B cell (primary cell): Measurements from ENCODE around the gene NFIB. TPM values are rescaled to one million over a fixed set of nuclear protein-coding genes. Genes with fewer than 3 reads are reported as not detected.

Source experiments
- ATAC-seq: fragments of 200-7000 bp; cut with Tn5 transposase; one replicate; pipeline ENCODE4 v1.10.0; 2021; ENCODE audit warnings: low read depth, mild to moderate bottlenecking, moderate number of reproducible peaks, moderate library complexity
- CTCF ChIA-PET: fragments of 350-600 bp; sonication (Branson Sonifier 250); formaldehyde crosslinking; loops from one replicate; lab custom pipeline; 2021; ENCODE audit warnings: antibody characterized with exemption, inconsistent platforms; lab: Charles Lee
- POLR2A ChIA-PET: fragments of 350-600 bp; sonication (Branson Sonifier 250); formaldehyde crosslinking; loops from one replicate; lab custom pipeline; 2021; ENCODE audit warnings: antibody characterized with exemption; lab: Charles Lee
- DNase-seq: peaks from one replicate; pipeline ENCODE4 v3.0.0; 2013
- H2AFZ ChIP-seq: 2 replicates; pipeline ENCODE4 v1.6.1; 2012; ENCODE audit warnings: mild to moderate bottlenecking, low read depth, low read length; ENCODE audit not compliant: insufficient read depth, poor library complexity, severe bottlenecking
- H3K27ac ChIP-seq, 2 donors: 1 replicate in 1 of 2; 2 replicates in 1 of 2; pipeline ENCODE4 v1.5.1; 2012 to 2013; ENCODE audit warnings: low read length in 2 of 2, mild to moderate bottlenecking in 2 of 2, moderate library complexity in 1 of 2
- H3K27me3 ChIP-seq, 4 experiments: fragments of 200-600 bp in 1 of 4; sonication (generic) in 1 of 4; replicated peaks in 1 of 4; 1 replicate in 2 of 4; 2 replicates in 2 of 4; pipeline versions ENCODE4 v1.6.1 to v1.7.0; 2013 to 2016; ENCODE audit warnings: low read length in 3 of 4, mild to moderate bottlenecking in 2 of 4, mixed read lengths in 1 of 4, moderate library complexity in 1 of 4; ENCODE audit not compliant: insufficient read depth in 4 of 4, control insufficient read depth in 3 of 4; ENCODE audit errors: control extremely low read depth in 1 of 4
- H3K36me3 ChIP-seq, 2 experiments: replicated peaks in 1 of 2; 1 replicate in 1 of 2; 2 replicates in 1 of 2; pipeline versions ENCODE4 v1.6.1 to v1.7.1; 2013; ENCODE audit warnings: low read length in 1 of 2; ENCODE audit not compliant: insufficient read depth in 2 of 2, control insufficient read depth in 1 of 2; ENCODE audit errors: control extremely low read depth in 1 of 2, extremely low read depth in 1 of 2
- H3K4me1 ChIP-seq, 2 donors: fragments of 200-600 bp in 1 of 2; sonication (generic) in 1 of 2; 1 replicate in 1 of 2; 2 replicates in 1 of 2; pipeline versions ENCODE4 v1.5.1 to v1.6.1; 2013 to 2017; ENCODE audit warnings: low read length in 2 of 2; ENCODE audit not compliant: control insufficient read depth in 2 of 2, insufficient read depth in 2 of 2
- H3K4me2 ChIP-seq: replicated peaks from 2 replicates; pipeline ENCODE3; 2012; ENCODE audit warnings: mild to moderate bottlenecking, low read depth, low read length; ENCODE audit not compliant: poor library complexity, severe bottlenecking
- H3K4me3 ChIP-seq, 5 experiments: fragments of 200-600 bp in 1 of 5; sonication (generic) in 1 of 5; 1 replicate in 3 of 5; 2 replicates in 2 of 5; pipeline versions ENCODE4 v1.5.1 to v1.7.0; 2011 to 2016; ENCODE audit warnings: low read length in 4 of 5, mild to moderate bottlenecking in 4 of 5, low read depth in 2 of 5, control low read depth in 1 of 5, moderate library complexity in 1 of 5; ENCODE audit not compliant: insufficient read depth in 1 of 5; ENCODE audit errors: control extremely low read depth in 1 of 5, extremely low read depth in 1 of 5
- H3K79me2 ChIP-seq: fragments of 200-600 bp; sonication (generic); one replicate; pipeline ENCODE4 v1.6.0; 2016; ENCODE audit warnings: low read length; ENCODE audit not compliant: control insufficient read depth, insufficient read depth
- H3K9ac ChIP-seq: fragments of 200-600 bp; sonication (generic); 2 replicates; pipeline ENCODE4 v1.6.1; 2017; ENCODE audit warnings: mild to moderate bottlenecking, low read length, moderate library complexity
- H3K9me3 ChIP-seq, 3 donors: one replicate each; pipeline versions ENCODE4 v1.6.1 to v1.7.1; 2013; ENCODE audit warnings: low read length in 2 of 3; ENCODE audit not compliant: control insufficient read depth in 2 of 3, insufficient read depth in 1 of 3; ENCODE audit errors: control extremely low read depth in 1 of 3
- H4K20me1 ChIP-seq: 2 replicates; pipeline ENCODE4 v1.6.0; 2012; ENCODE audit warnings: mild to moderate bottlenecking, low read length; ENCODE audit not compliant: insufficient read depth, control insufficient read depth, poor library complexity, severe bottlenecking
- H3K27ac Mint-ChIP-seq: one replicate; pipeline ENCODE4 v1.8.0; 2021; ENCODE audit warnings: mixed read lengths
- H3K27me3 Mint-ChIP-seq: one replicate; pipeline ENCODE4 v1.8.0; 2021; ENCODE audit warnings: mixed read lengths
- H3K4me1 Mint-ChIP-seq: one replicate; pipeline ENCODE4 v1.8.0; 2021; ENCODE audit warnings: mixed read lengths
- H3K4me3 Mint-ChIP-seq: one replicate; pipeline ENCODE4 v1.8.0; 2021; ENCODE audit warnings: mixed read lengths
- H3K9me3 Mint-ChIP-seq: one replicate; pipeline ENCODE4 v1.8.0; 2022; ENCODE audit warnings: mixed read lengths; ENCODE audit not compliant: insufficient read depth
- EZH2 ChIP-seq: IDR thresholded peaks from 2 replicates; pipeline ENCODE4 v1.6.1; 2012; ENCODE audit warnings: borderline replicate concordance, low read depth, mild to moderate bottlenecking, moderate library complexity, low read length; ENCODE audit not compliant: insufficient read depth, poor library complexity, severe bottlenecking
- WGBS: methylation state at CpG from one replicate; pipeline ENCODE4 v1.1.5; 2013; ENCODE audit warnings: missing lambda C conversion rate; ENCODE audit not compliant: insufficient coverage; 5-methylcytosine and 5-hydroxymethylcytosine counted together
- intact Hi-C: fragments of 100-400 bp; cut with micrococcal nuclease; formaldehyde crosslinking; loops from one replicate; pipeline ENCODE4 v1.10.0; 2022
- polyA plus RNA-seq: library from polyadenylated mRNA; depleted of rRNA; stranded (reverse); fragments of >200 nt; gene quantifications from 2 replicates; pipeline ENCODE4 v1.2.3, GENCODE V29; 2012
- total RNA-seq, 2 donors: library from RNA; stranded (reverse); fragments of 120-200 nt in 1 of 2; gene quantifications; 1 replicate in 1 of 2; 2 replicates in 1 of 2; pipeline versions ENCODE4 v1.2.3 to v1.2.4, GENCODE V29; 2013 to 2022
- TF ChIP-seq, protein P1 (sequence below): fragments of 200-600 bp; IDR thresholded peaks from one replicate; pipeline ENCODE4 v1.8.0; 2022; ENCODE audit warnings: antibody characterized with exemption, mild to moderate bottlenecking

Gene NFIB
- total and polyA plus RNA-seq, 2 donors (not counting 1 experiment from before 2014, with no cell fraction given): not detected

DNA sequence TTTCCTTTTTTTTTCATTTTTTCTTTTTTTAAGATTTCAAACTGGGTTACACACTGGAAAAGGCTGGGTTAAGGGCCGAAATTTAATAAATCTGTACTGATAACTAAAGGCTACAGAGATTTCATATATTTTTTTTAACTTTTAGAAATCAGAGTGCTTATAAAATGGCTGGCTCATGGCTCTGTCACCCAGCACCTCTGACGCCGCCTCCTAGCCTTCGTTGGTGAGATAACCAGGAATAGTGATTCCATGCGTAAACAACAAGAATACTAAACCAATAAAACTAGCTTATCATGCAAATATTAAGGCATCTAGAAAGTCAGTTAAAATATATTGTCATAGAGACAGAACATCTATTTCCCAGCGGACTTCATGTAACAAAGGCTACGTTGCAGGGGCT, 226.4 kb downstream of the NFIB start:
- Mint-ChIP-seq H3K4me1 (no peaks in the 10 kb centered on the region), H3K4me3 (no peak overlapping the region), H3K27me3 (no peaks in the 10 kb centered on the region), H3K9me3 (peaks cover 2% of the 10 kb centered on the region), H3K27ac (no peak overlapping the region)
- POLR2A ChIA-PET: no interaction called here
- CTCF ChIA-PET: no interaction called here
- Histone ChIP-seq H3K4me1 (no peaks in the 10 kb centered on the region), H3K9ac (no peak overlapping the region), H3K4me3 (no peak overlapping the region), H4K20me1 (no peaks in the 10 kb centered on the region), H3K9me3 (no peaks in the 10 kb centered on the region), H3K4me2 (no peak overlapping the region), H3K36me3 (no peaks in the 10 kb centered on the region), H2AFZ (no peak overlapping the region), H3K27me3 (no peaks in the 10 kb centered on the region), H3K27ac (no peak overlapping the region), H3K79me2 (no peaks in the 10 kb centered on the region)
- no peak for TF ChIP-seq EZH2
- TF ChIP-seq, protein P1, sequence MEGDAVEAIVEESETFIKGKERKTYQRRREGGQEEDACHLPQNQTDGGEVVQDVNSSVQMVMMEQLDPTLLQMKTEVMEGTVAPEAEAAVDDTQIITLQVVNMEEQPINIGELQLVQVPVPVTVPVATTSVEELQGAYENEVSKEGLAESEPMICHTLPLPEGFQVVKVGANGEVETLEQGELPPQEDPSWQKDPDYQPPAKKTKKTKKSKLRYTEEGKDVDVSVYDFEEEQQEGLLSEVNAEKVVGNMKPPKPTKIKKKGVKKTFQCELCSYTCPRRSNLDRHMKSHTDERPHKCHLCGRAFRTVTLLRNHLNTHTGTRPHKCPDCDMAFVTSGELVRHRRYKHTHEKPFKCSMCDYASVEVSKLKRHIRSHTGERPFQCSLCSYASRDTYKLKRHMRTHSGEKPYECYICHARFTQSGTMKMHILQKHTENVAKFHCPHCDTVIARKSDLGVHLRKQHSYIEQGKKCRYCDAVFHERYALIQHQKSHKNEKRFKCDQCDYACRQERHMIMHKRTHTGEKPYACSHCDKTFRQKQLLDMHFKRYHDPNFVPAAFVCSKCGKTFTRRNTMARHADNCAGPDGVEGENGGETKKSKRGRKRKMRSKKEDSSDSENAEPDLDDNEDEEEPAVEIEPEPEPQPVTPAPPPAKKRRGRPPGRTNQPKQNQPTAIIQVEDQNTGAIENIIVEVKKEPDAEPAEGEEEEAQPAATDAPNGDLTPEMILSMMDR: no peak
- intact Hi-C loops: no loop called here
- no CpG with 5 or more reads among the region's 7 CpGs for WGBS
- DNase-seq (no peak), ATAC-seq (no peak)

DNA sequence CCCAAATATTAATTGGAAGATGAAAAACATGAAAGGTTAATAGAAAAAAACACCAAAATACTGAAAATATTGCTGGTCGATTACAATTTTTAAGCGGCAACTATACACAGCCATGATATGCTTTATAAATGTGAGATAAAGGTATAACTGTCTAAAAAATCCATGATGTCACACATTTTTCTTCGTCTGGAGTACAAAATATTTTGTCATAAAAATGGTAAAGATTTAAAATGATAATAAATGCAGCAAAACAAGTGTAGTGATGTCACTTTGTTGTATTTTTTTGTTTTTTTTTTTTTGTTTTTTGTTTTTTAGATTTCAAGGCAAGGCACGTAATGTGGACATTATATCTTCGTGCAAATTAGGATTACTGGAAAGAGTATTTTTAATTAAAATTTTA, 227.4 kb downstream of the NFIB start:
- CTCF ChIA-PET: no interaction called here
- H3K4me3 Mint-ChIP-seq: no peak overlapping the region

More for the DNA sequence above, 227.4 kb downstream of the NFIB start:
- Histone ChIP-seq H3K36me3 (no peaks in the 10 kb centered on the region), H3K4me2 (no peak overlapping the region), H3K27me3 (no peaks in the 10 kb centered on the region), H3K4me3 (no peak overlapping the region), H3K9me3 (no peaks in the 10 kb centered on the region), H3K4me1 (no peaks in the 10 kb centered on the region), H3K9ac (no peak overlapping the region), H4K20me1 (no peaks in the 10 kb centered on the region), H3K27ac (no peak overlapping the region), H2AFZ (no peak overlapping the region), H3K79me2 (no peaks in the 10 kb centered on the region)
- DNase-seq (no peak), ATAC-seq (no peak)
- TF ChIP-seq, protein P1: no peak
- TF ChIP-seq EZH2: no peak
- H3K27ac Mint-ChIP-seq: no peak overlapping the region
- H3K27me3 Mint-ChIP-seq: no peaks in the 10 kb centered on the region
- intact Hi-C loops: no loop called here
- no CpG with 5 or more reads among the region's 5 CpGs for WGBS
- peaks cover 2% of the 10 kb centered on the region for H3K9me3 Mint-ChIP-seq
- H3K4me1 Mint-ChIP-seq: no peaks in the 10 kb centered on the region
- POLR2A ChIA-PET: no interaction called here
